Measurements from ENCODE around the gene ZBTB20. TPM values are rescaled to one million over a fixed set of nuclear protein-coding genes. Genes with fewer than 3 reads are reported as not detected.
A peak's percentile ranks its signal among the peaks of the same experiment; 100 is the strongest.

The ZBTB20 gene
- total and polyA plus RNA-seq, 10 of the 15 experiments (the other 5 are each of a cell fraction or from before 2014, with no cell fraction given), result 0.20 to 5.5 (median 2.2) TPM

- no peak for TF ChIP-seq MXI1 (IDR thresholded peaks at IDR 0.05; ENCODE audit: low read depth, low read length)
- no peak for TF ChIP-seq CEBPB (IDR thresholded peaks at IDR 0.05; ENCODE audit: borderline replicate concordance in 1 of 2, low read depth in 2 of 2, low read length in 2 of 2)
- no peak for TF ChIP-seq SP1 (IDR thresholded peaks at IDR 0.05; ENCODE audit: low read depth, low read length)
- no peak for TF ChIP-seq USF2 (IDR thresholded peaks at IDR 0.05; ENCODE audit: borderline replicate concordance, low read depth, low read length)
- TF ChIP-seq ETV6 (conservative IDR thresholded peaks at IDR 0.05 in 1 of 2, IDR thresholded peaks at IDR 0.05 in 1 of 2; ENCODE audit: borderline replicate concordance in 1 of 2, low read depth in 1 of 2), result no peak
Measured at GRCh38 chr3:114421204-114421603, 725.9 kb downstream of the ZBTB20 start (continued).

DNA sequence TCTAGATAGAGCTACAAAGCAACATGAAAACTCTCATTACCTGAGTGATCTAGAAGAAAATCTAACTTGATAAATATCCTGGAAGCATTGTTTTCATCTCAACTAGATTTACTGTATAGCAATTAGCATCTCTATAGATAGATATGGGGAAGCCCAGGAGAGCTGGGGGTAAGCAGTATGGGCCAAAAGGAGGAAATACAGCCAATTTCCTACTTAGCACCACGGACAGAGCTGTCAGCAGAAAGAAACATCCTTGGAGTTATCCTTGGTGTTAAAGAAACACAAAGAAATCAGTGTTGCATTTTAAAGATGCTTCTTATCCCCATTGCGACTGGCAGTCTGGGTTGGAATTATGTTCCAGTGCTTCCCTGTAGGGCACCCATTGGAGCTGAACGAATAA, 727.0 kb downstream of the ZBTB20 start:
- CTCF ChIA-PET, result interaction anchor here (0.6 to 20.0 kb wide), 14 partner anchors 12 to 658 kb away, joined by 3 to 223 read pairs (median 6); no protein-coding TSS in a partner anchor
- RAD21 ChIA-PET (ENCODE audit: unreplicated experiment), result interaction anchor here (0.8 to 6.2 kb wide), 5 partner anchors 17 to 267 kb away, joined by 3 to 72 read pairs (median 3); partner anchors contain the start of gene TIGIT
- Histone ChIP-seq H2AFZ (ENCODE audit: control insufficient read depth, low read depth, low read length) (no peak overlapping the region), H3K9ac (ENCODE audit: control insufficient read depth, insufficient read depth, low read length) (no peak overlapping the region), H3K79me2 (ENCODE audit: control insufficient read depth, insufficient read depth, low read length) (no peaks in the 10 kb centered on the region), H4K20me1 (ENCODE audit: control insufficient read depth, insufficient read depth) (no peaks in the 10 kb centered on the region), H3K36me3 (ENCODE audit: control insufficient read depth in 2 of 2, insufficient read depth in 2 of 2, low read length in 1 of 2) (no peaks in the 10 kb centered on the region), H3K27ac (ENCODE audit: control insufficient read depth, insufficient read depth) (no peak overlapping the region), H3K4me2 (ENCODE audit: control insufficient read depth, insufficient read depth) (no peak overlapping the region), H3K4me1 (ENCODE audit: control insufficient read depth, insufficient read depth, low read length) (peaks cover 9% of the 10 kb centered on the region), H3K4me3 (no peak overlapping the region), H3K27me3 (replicated peaks in 1 of 2; ENCODE audit: control insufficient read depth in 2 of 2, insufficient read depth in 2 of 2, low read length in 1 of 2) (no peaks in the 10 kb centered on the region), H3K9me3 (replicated peaks; ENCODE audit: control insufficient read depth, insufficient read depth, low read length) (no peaks in the 10 kb centered on the region)
- no TSS peak for BruUV-seq (replicated peaks)
- WGBS (ENCODE audit: insufficient coverage, insufficient replicate concordance, low lambda C conversion rate, missing lambda C conversion rate), result 49% methylated on average over 3 of the region's 3 CpGs
- POLR2A ChIA-PET, result no interaction called here
- TF ChIP-seq GATAD2B (conservative IDR thresholded peaks at IDR 0.05; ENCODE audit: low read depth), result no peak
- TF ChIP-seq, protein P1, sequence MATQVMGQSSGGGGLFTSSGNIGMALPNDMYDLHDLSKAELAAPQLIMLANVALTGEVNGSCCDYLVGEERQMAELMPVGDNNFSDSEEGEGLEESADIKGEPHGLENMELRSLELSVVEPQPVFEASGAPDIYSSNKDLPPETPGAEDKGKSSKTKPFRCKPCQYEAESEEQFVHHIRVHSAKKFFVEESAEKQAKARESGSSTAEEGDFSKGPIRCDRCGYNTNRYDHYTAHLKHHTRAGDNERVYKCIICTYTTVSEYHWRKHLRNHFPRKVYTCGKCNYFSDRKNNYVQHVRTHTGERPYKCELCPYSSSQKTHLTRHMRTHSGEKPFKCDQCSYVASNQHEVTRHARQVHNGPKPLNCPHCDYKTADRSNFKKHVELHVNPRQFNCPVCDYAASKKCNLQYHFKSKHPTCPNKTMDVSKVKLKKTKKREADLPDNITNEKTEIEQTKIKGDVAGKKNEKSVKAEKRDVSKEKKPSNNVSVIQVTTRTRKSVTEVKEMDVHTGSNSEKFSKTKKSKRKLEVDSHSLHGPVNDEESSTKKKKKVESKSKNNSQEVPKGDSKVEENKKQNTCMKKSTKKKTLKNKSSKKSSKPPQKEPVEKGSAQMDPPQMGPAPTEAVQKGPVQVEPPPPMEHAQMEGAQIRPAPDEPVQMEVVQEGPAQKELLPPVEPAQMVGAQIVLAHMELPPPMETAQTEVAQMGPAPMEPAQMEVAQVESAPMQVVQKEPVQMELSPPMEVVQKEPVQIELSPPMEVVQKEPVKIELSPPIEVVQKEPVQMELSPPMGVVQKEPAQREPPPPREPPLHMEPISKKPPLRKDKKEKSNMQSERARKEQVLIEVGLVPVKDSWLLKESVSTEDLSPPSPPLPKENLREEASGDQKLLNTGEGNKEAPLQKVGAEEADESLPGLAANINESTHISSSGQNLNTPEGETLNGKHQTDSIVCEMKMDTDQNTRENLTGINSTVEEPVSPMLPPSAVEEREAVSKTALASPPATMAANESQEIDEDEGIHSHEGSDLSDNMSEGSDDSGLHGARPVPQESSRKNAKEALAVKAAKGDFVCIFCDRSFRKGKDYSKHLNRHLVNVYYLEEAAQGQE (IDR thresholded peaks at IDR 0.05; ENCODE audit: low read depth, low read length), result peak; percentile 75; the same call in 1 of the 2 replicates
- intact Hi-C loops (cut with micrococcal nuclease; ENCODE audit: unreplicated experiment) (no loop called here), in situ Hi-C loops (cut with MboI) (no loop called here)
- no peak for ATAC-seq
- no peak for FAIRE-seq
- no peak for DNase-seq (ENCODE audit: low read depth, low spot score)
- SMC1A ChIA-PET (ENCODE audit: uncharacterized antibody, unreplicated experiment), result interaction anchor here (1.1 to 8.8 kb wide), 9 partner anchors 11 to 267 kb away, joined by 3 to 110 read pairs (median 13); partner anchors contain the start of gene TIGIT
